NCI-H1105 treated with DMSO at 0.1 percent for 48 hours (cell line): ENCODE data around the gene PNMA6A.
A peak's percentile ranks its signal among the peaks of the same experiment; 100 is the strongest.
"Not testable (repeated sequence)": the region's sequence is repeated elsewhere in the genome, so short reads cannot be mapped to it uniquely, and the experiment has no call there.

Experiments
- DNase-seq: peaks from one replicate; lab custom pipeline; 2025; lab: John Stamatoyannopoulos, UW

Gene PNMA6A

DNA sequence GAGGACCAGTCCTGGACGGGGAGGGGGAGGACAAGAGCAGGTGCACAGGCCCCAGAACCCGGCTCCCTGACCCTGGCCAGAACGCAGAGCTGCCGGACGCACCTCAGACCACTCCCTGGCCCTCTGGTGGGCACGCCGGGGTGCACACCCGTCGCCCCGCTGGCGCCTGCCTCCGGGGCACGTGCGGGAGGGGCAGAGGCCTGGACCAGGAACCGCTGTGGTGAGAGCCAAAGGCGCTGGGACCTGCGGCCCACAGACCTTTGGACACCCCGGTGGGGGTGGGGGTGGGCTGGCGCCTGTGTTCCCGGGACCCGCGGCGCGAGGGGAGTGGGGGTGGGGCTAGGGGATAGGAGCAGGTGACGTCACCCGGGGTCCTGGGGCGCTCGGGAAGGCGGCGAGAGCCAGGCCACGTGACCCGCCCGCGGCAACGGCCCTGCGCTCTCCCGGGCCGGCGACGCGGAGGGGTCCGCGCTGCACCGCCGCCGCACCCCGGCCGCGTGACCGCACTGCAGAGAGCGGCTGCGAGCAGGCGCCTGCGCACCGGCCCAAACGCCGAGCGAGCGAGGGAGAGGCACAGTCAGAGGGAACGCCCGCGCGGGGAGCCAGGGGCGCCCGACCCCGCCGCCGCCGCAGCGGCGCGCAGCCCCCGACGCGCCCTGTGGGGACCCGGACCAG, at the start of gene PNMA6A:
Gene PNMA6A (plus strand): TSS at position 546 of the 675 bp plus-strand sequence. CDS start 609 bp downstream, outside the sequence.
- DNase-seq: not testable (repeated sequence)

DNA sequence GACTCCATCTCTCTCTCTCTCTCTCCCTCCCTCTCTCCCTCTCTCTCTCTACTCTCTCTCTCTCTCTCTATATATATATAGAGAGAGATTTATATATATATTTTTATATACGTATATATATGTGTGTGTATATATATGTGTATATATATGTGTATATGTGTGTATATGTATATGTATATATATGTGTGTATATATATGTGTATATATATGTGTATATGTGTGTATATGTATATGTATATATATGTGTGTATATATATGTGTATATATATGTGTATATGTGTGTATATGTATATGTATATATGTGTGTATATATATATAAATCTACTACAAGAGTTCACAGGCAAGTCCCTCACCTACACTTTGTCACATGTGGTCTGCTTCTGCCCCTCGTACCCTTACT, 45.8 kb upstream of the PNMA6A start:
- DNase-seq: not testable (repeated sequence)

GRCh38 chrX:153028487-153028886, 43.8 kb upstream of the PNMA6A start:
- DNase-seq: not testable (repeated sequence)

GRCh38 chrX:153029162-153029561, 43.1 kb upstream of the PNMA6A start:
- DNase-seq: no peak

DNA sequence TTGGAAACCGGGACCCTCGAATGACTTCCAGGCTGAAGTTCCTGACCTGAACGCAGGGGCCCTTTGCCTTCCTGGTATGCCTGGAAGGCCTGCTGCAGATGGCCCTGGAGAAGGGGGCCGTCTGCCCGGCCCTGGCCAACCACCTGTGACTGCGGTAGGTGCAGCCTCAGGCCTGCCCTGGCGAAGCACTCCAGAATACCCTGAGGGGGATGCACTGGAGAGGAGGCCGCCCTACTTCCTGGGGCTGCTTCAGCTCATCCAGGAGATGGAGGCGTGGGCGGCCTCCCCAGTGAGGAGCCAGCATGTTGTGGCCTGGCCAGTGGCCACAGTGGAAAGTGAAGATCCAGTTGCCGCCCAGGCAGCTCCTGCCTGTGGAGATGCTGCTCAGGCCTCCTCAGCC, 42.4 kb upstream of the PNMA6A start:
- no peak for DNase-seq

DNA sequence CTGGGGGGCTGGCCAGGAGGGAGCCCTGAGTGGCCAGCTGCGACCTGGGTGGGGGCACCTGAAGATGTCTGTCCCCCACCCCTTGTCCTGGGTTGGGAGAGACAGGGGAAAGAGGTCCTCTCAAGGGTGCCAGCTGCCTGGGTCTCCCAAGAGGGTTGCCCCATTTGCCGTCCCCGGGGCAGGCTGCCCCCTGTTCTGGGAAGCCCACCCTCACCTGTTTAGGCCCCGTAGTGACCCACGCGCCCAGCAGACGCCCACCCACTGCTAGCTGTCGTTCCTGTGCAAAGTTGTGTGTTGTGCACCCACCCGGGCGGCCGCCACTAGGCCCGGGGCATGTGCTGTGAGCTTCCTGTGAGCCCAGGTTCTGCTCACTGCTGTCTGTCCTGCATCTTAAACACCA, 41.5 kb upstream of the PNMA6A start:
- no peak for DNase-seq

- DNase-seq: peak; percentile 61
Measured at GRCh38 chrX:153032397-153033118, 39.7 kb upstream of the PNMA6A start.

- no peak for DNase-seq
Measured at GRCh38 chrX:153049093-153049492, 23.2 kb upstream of the PNMA6A start.

GRCh38 chrX:153052534-153052933, 19.7 kb upstream of the PNMA6A start:
- DNase-seq: no peak

- DNase-seq: no peak
Measured at GRCh38 chrX:153055871-153056749, 16.1 kb upstream of the PNMA6A start, which contains the start of gene PNMA3. PNMA3 (plus strand) TSS chrX:153056470; CDS start chrX:153057056, 586 bp downstream.

DNA sequence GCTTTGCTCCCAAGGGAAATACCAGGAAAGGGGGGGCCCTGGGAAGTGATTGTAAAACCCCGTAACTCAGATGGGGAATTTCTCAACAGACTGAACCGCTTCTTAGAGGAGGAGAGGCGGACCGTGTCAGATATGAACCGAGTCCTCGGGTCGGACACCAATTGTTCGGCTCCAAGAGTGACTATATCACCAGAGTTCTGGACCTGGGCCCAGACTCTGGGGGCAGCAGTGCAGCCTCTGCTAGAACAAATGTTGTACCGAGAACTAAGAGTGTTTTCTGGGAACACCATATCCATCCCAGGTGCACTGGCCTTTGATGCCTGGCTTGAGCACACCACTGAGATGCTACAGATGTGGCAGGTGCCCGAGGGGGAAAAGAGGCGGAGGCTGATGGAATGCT, 15.0 kb upstream of the PNMA6A start:
- DNase-seq: no peak

DNA sequence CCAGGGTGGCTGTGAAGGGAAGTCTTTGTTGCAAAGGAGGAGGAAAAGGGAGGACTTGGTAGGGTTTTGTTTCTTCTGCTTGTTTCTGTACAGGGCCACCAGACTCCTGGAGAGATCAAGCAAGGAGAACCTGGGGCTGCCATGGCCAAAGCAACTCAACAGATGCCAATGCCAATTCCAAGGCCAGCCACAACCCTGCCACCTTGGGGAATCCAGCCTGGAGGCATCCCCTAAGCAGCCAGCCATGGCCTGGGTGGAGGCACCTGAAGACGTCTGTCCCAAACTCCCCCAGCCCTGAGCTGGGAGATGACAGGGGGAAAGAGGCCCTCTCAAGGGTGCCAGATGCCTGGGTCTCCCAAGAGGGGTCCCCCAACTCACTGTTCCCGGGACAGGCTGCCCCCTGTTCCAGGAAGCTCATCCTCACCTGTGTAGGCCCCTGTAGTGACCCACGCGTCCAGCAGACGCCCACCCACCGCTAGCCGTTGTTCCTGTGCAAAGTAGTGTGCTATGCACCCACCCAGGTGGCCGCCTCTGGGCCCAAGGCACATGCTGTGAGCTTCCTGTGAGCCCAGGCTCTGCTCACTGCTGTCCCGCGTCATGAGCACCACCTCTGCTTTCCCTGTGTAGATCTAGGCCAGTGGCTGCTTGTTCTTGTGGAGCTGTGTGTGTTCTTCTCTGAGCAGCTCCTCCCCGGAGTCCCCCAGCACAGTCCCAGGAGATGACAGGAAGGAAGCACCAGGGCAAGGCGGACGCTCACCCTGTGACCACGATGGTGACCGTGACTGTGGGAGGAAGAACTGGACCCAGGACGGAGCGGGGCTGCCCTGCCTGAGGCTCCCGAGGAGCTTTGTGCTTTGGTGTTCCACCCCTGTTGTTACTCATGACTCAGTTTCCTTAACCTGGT, 12.8 kb upstream of the PNMA6A start:
- no peak for DNase-seq

DNA sequence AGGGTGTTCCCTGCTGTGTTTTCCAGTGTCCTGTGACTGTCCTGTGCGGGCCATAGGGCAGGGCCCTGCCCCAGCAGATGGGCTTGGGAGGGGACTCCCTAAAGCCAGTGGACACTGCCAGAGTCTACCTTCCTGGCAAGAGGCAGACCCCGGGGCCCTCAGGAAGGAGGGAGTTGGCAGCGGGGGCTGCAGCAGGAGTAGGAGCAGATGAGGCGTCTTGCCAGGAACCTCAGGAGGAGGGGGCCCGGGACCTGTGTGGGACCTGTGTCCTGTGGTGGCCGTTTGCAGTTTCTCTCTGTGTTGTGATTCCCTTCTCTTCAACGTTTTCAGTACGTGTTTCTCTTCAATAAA, 12.2 kb upstream of the PNMA6A start:
- no peak for DNase-seq

GRCh38 chrX:153061732-153062131, 10.5 kb upstream of the PNMA6A start:
- DNase-seq: no peak

DNA sequence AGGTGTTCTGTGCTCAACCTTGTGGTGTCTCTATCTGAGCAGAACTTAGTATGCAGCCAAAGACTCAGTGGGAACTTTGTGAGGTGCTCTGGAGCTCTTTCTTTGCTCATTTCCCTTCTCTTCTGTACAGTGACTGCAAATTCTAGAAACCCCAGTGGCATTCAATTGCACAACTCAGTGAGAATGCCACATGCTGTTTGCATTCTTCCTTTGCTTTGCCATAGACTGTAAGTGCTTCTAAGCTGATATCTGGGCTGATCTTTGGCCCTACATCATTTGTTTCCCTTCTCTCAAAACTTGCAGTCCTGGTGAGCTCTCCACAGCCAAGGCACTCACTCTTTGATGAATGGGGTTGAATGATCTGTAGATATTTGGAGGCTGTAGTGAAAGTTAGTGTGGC, 8.9 kb upstream of the PNMA6A start:
- DNase-seq: no peak

GRCh38 chrX:153064061-153064460, 8.2 kb upstream of the PNMA6A start:
- DNase-seq: no peak

GRCh38 chrX:153065389-153065788, 6.9 kb upstream of the PNMA6A start:
- DNase-seq: no peak

DNA sequence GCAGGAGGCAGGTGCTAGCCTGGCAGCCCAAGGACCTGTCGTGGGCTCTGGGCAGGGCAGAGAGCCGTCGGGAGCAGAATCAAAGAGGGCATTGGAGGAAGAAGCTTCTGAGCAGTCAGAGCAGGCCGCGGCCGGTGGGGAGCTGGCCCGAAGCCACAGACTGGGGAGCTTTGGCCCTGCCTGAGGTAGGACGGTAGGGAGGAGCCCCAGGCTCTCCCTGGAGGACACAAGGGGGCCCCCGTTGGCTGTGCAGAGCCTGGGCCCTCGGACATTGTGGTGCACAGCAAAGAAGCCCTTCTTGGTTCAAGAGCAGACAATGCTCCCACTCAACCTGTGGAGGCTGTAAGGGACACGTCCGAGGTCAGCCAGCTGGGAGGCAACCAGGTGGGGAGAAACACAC, 5.9 kb upstream of the PNMA6A start:
- DNase-seq: not testable (repeated sequence)

DNA sequence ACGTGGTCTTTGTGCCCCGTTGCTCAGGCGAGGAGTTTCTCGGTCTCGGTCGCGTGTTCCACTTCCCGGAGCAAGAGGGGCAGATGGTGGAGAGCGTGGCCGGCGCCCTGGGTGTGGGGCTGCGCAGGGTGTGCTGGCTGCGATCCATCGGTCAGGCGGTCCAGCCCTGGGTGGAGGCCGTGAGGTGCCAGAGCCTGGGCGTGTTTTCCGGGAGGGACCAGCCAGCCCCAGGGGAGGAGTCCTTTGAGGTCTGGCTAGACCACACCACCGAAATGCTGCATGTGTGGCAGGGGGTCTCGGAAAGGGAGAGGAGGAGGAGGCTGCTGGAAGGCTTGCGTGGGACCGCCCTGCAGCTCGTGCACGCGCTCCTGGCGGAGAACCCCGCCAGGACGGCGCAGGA, 1.1 kb downstream of the PNMA6A start:
- DNase-seq: not testable (repeated sequence)

DNA sequence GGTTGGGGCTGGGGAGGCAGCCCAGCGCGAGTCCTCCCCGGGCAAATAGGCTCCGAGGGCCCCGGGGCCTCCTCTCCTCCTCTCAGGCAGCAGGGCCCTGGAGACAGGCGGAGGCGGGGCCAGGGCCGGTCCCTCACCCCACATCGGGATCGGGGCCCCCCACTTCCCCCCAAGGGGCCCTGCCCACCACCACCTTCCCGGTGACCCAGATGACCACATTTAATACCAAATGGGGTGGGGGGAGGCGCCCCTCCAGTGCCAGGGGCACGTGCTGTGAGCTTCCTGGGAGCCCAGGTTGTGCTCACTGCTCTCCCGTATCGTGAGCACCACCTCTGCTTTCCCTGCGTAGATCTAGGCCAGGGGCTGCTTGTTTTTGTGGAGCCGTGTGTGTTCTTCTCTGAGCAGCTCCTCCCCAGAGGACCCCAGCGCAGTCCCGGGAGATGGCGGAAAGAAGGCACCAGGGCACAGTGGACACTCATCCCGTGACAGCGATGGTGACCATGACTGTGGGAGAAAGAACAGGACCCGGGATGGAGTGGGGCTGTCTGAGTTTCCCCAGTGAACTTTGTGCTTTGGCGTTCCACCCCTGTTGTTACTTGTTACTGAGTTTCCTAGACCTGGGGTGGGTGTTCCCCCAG, 2.1 kb downstream of the PNMA6A start:
- no peak for DNase-seq

GRCh38 chrX:153074935-153075334, 2.7 kb downstream of the PNMA6A start:
- no peak for DNase-seq
